HG03469 (cell line): Measurements from ENCODE around the gene RASGRP3.
"Not testable (repeated sequence)": the region's sequence is repeated elsewhere in the genome, so short reads cannot be mapped to it uniquely, and the experiment has no call there.

Experiments used
- ATAC-seq: cut with Tn5 transposase; IDR thresholded peaks from one replicate; pipeline ENCODE4 v1.9.1; 2021; ENCODE audit warnings: mild to moderate bottlenecking, moderate library complexity, moderate number of reproducible peaks; ENCODE audit not compliant: unreplicated experiment

The RASGRP3 gene

GRCh38 chr2:33457556-33458247 is 18.7 kb upstream of the RASGRP3 start:
- ATAC-seq = peak; percentile 92

- no peak for ATAC-seq
Measured at GRCh38 chr2:33458248-33458819, 18.1 kb upstream of the RASGRP3 start.

DNA sequence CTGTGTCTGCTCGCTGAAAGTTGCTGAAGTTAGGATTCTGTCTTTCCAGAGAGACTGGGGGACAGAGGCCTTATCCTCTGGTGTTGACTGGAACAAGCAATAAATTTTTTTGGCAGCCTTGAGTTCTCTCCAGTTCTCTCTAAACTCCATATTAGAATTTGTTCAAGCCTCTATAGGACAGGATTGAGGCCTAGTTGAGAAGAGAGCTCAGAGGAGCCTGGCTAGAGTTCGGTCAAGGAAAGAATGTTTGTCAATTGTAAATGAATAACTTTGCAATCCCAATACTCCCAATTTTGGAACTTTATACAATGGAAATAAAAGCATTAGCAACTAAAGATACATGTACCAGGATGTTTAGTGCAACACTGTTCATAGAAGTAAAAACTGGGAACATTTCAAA is 16.7 kb upstream of the RASGRP3 start:
- ATAC-seq = no peak

DNA sequence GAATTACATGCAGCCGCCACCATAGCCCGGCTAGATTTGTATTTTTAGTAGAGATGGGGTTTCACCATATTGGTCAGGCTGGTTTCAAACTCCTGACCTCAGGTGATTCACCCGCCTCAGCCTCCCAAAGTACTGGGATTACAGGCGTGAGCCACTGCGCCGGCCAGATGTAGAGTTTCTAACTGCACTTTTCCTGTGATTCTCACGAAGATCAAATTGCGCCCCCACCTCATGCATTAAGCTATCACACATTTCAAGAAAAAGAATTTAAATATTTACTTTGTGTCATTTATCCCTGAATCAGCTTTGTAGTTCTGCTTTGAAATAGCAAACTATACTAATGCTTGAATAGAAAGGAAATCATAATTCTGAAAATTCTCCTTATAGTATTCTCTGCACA is 13.9 kb upstream of the RASGRP3 start:
- ATAC-seq = not testable (repeated sequence)

- no peak for ATAC-seq
Measured at GRCh38 chr2:33467413-33467812, 9.0 kb upstream of the RASGRP3 start.

- no peak for ATAC-seq
Measured at GRCh38 chr2:33469238-33469637, 7.2 kb upstream of the RASGRP3 start.

DNA sequence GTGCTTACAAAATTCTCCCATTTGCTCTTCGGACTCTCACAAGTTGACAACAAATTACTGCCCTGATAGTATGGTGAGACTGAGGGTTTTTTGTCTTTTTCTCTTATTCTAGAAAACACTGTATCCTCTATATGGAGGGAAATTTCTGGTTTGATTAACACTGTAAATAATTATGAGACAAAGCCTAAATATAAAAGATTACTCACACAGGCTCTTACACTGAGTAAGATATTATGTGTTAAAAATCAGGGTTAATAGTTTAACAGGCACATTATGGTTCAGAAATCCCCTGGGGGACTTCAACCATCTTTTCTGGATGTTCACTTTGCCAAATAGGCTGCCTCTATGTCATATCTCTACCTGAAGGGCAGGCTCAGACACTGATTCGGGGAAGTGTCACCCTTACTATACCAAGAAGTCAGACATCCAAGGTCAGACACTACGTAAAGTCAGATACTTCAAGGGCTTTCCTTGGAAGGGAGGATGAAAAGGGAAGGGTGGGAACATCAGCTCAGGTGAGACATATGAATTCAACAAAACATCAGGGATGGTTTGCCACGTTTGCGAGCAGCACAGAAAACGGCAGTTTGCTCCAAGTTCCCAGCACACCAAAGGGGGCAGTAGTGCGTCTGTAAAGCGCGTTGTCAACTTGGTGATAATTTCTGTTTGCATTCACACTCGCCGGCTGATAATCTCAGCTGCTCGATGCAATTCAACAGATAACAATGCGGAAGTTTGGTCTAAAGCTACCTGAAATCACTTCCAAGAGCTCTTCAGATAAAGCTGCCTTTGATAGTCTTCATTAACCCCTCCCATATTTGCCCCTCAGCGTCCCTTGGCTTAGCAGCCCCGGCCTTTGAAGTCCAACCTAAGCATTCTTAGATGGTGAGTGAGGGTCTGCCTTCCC is 972 bp upstream of the RASGRP3 start:
- ATAC-seq = peak; percentile 31

- no peak for ATAC-seq
Measured at GRCh38 chr2:33476793-33477190, 343 bp downstream of the RASGRP3 start.

DNA sequence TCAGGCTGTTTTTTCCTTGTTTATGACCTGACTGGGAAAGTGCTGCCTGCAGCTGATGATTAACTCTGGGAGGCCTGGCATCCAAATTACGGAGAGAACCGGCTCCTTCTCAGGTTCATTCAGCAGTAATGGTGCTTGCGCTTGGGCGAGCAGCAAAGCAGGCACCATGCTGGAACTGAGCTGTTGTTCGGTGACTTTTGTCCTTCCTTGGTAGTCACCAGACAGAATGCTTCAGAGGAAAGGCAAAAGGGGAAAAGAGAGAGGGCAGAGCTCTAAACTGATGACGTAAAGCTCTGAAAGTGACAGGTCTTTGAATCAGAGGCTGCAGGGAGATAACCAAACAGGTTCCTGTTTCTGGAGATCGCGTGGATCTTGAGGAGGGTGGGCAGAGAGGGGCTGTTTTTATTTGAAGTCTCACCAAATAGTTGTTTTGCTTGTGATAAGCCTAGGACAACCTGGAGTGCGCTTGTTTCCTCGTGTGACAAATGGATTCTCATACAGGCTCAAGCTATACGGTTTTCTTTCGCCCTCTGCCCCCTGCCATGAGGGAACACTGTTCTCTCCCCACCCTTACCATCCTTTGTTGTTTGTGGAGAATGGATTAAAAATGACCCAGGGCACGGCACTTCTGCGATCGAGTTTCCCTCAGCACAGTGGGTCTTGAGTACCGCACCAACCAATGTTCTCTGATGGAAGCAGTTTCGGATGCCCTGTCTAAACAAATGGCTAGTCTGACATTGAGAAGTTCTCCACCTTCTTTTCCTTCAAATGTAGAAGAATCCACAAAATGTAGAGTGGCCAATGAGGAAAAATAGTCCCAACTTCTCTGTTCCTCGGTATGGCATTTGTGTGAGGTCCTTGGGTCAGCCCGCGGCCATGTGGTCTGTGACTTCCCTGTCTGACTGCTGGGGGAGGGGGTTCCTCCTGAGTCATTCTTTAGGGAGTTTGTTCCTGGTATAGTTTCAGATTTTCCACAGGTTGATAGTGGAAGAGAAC is 1.3 kb downstream of the RASGRP3 start:
- ATAC-seq = peak; percentile 32

- no peak for ATAC-seq
Measured at GRCh38 chr2:33478968-33479731, 2.7 kb downstream of the RASGRP3 start.

- no peak for ATAC-seq
Measured at GRCh38 chr2:33482518-33482917, 6.1 kb downstream of the RASGRP3 start.

DNA sequence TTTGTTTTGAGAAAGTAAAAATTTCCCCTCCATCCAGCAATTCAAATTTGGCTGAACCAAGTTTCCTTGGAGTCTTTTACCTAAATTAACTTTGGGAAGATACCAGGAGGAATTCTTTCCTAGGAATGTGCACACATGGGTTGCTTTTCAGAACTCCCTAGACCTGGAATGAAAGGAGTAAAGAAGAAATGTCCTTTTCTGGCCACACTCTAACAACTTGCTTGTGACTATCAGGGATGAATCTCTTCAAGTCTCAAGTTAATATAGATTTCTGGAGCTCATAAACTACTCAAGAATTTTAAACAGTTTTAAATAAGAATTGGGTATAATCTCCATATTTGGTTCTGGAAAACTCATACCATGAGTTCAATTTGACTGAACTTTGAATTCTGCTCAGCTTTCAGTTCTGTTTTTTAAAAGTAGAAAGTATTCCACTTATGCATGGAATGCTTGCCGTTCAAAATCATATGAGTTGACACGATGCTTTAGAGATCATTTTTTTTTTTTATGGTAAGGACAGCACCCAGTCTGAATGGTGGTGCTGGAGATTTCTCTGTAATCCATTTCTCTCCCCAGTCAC is 7.7 kb downstream of the RASGRP3 start:
- ATAC-seq = peak; percentile 18

DNA sequence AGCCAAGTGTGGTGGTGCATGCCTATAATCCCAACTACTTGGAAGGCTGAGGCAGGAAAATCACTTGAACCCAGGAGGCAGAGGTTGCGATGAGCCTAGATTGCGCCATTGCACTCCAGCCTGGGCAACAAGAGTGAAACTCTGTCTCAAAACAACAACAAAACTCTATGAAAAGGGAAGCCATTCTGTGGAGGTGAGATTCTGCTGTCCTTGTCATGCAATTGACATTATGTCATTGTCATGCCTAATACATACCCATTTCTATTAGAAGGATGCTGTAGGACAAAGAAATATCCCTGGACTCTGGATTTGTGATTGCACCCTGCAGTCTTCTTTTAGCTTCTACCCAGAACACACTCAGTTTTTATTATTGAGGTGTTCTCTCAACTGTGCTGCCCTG is 8.6 kb downstream of the RASGRP3 start:
- no peak for ATAC-seq

DNA sequence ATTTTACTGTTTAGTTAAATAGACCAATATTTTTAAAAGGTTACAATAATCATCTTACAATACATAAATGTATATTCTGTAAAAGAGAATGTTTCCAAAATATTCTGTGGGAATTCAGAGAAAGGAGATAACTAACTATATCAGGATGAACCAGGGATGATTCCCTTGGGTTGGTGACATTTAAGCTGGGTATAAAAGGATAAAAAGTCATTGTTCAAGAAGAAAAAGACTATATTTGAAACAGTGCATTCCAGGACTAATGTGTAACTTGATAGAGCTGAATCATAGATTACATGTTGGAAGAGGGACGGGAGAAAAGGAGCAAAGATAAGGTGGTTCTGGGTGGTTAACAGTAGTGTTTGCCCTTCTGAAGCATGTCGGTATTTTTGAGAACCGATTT is 10.1 kb downstream of the RASGRP3 start:
- no peak for ATAC-seq

GRCh38 chr2:33488178-33488690 is 11.8 kb downstream of the RASGRP3 start:
- no peak for ATAC-seq

DNA sequence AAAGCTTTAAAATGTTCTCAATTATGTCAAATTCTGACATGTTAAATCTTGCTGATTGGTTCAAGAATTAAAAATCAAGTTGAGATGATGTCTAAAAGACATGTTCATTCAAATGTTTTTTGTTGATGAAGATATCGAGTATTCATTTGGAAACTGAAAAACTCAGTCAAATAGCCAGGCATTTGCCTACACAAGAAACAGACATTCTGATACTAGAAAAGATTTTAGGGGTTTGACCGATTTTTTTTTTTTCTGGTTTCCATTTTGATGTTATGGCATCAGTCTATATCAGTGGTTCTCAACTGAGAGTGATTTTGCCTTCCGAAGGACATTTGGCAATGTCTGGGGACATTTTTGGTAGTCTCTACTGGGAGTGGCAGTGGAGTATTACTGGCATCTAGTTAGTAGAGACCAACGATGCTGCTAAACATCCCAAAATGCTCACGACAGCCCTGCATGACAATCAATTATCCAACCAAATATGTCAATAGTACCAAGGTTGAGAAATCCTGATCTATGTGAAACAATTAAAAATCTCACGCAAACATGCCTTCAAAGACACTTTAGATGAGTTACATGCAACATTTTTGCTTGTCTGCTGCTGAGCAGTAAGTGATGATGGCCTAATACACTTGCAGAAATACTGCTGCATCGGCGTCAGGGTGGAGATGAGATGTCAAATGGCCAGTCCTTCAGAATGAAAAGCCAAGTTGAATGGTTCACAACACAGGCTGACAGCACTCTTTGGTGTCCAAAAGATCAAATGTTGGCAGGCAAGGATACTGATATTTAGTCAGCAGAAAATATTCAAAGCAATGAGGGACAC is 12.5 kb downstream of the RASGRP3 start:
- peak; percentile 38 for ATAC-seq

- ATAC-seq = no peak
Measured at GRCh38 chr2:33489835-33490431, 13.5 kb downstream of the RASGRP3 start.
